Measurements from ENCODE around the gene PRKAA1.
A peak's percentile ranks its signal among the peaks of the same experiment; 100 is the strongest.

PRKAA1 gene

DNA sequence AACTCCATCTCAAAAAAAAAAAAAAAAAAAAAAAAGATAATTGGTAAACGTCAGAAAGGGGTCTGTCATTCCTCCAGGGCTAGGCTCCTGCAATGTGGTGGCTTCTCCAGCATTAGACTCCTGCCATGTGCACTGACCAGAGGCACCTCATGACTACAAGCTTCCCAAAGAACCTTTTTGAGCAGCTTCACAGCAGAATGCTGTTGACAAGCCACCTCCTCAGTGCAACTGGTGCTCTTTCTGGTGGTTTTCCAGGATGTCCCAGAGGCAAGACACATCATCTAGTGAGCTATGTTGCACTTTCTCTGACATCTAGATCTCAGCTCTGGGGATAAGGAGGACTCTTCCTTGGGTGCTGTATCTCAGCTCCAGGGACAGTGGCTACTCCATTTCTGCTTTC is 25.3 kb upstream of the PRKAA1 start (continued):
- TF ChIP-seq, protein P1, sequence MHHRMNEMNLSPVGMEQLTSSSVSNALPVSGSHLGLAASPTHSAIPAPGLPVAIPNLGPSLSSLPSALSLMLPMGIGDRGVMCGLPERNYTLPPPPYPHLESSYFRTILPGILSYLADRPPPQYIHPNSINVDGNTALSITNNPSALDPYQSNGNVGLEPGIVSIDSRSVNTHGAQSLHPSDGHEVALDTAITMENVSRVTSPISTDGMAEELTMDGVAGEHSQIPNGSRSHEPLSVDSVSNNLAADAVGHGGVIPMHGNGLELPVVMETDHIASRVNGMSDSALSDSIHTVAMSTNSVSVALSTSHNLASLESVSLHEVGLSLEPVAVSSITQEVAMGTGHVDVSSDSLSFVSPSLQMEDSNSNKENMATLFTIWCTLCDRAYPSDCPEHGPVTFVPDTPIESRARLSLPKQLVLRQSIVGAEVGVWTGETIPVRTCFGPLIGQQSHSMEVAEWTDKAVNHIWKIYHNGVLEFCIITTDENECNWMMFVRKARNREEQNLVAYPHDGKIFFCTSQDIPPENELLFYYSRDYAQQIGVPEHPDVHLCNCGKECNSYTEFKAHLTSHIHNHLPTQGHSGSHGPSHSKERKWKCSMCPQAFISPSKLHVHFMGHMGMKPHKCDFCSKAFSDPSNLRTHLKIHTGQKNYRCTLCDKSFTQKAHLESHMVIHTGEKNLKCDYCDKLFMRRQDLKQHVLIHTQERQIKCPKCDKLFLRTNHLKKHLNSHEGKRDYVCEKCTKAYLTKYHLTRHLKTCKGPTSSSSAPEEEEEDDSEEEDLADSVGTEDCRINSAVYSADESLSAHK (tag by site-specific recombination; IDR thresholded peaks at IDR 0.05): no peak
- TF ChIP-seq SCRT2 (tag by site-specific recombination; IDR thresholded peaks at IDR 0.05) (peak; percentile 89), YY2 (tag by site-specific recombination; IDR thresholded peaks at IDR 0.05) (no peak)

DNA sequence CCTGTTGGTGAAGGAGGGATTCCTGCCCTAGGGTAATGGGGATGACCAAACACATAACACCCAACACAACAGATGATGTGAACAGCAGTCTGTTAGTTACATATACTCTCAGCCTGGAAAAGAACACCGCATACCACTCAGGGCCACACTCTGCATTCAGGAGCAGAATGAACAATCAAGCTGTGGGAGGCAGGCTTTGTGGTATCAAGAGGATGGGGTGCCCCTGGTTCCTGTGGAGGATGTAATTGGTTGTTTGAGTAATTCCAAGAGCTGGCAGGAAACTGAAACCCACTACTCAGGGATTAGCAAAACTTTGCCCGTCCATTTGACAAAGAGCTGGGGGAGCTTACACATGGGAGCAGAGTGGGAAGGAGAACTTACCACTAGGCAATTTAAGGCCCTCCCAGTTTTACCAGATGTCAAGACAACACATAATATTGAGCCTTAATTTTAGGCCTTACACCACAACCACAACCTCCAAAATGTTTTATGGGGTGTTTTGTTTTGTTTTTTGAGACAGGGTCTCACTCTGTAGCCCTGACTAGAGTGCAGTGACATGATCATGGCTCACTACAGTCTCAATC is 15.6 kb upstream of the PRKAA1 start:
- POLR2A ChIA-PET: no interaction called here
- H3K4me3 ChIP-seq (ENCODE audit: low read depth, low read length): no peak overlapping the region
- CTCF ChIA-PET: interaction anchor here (0.5 to 0.6 kb wide), 2 partner anchors 28 to 39 kb away, joined by 3 to 4 read pairs; partner anchors contain the start of gene CARD6
- H3K9me3 ChIP-seq (ENCODE audit: control insufficient read depth, insufficient read depth, low read depth, low read length): no peaks in the 10 kb centered on the region
- H3K4me1 ChIP-seq (ENCODE audit: control insufficient read depth, insufficient read depth, low read length): no peaks in the 10 kb centered on the region; the same call in 1 of the 2 replicates
- H3K27ac ChIP-seq (ENCODE audit: extremely low read depth, low read depth, low read length): no peak overlapping the region
- TF ChIP-seq ZNF510 (tag by site-specific recombination; IDR thresholded peaks at IDR 0.05; ENCODE audit: insufficient replicate concordance) (no peak), PBX3 (CRISPR knock-in tag; IDR thresholded peaks at IDR 0.05) (no peak), ZNF513 (tag by site-specific recombination; IDR thresholded peaks at IDR 0.05) (no peak), ZNF48 (tag by site-specific recombination; IDR thresholded peaks at IDR 0.05) (no peak), FEZF1 (tag by site-specific recombination; IDR thresholded peaks at IDR 0.05) (peak; percentile 32; the same call in 1 of the 2 replicates), ZIC2 (tag by site-specific recombination; IDR thresholded peaks at IDR 0.05) (peak; percentile 59; the same call in 1 of the 2 replicates), ZNF449 (tag by site-specific recombination; IDR thresholded peaks at IDR 0.05) (no peak)
- TF ChIP-seq, protein P2, sequence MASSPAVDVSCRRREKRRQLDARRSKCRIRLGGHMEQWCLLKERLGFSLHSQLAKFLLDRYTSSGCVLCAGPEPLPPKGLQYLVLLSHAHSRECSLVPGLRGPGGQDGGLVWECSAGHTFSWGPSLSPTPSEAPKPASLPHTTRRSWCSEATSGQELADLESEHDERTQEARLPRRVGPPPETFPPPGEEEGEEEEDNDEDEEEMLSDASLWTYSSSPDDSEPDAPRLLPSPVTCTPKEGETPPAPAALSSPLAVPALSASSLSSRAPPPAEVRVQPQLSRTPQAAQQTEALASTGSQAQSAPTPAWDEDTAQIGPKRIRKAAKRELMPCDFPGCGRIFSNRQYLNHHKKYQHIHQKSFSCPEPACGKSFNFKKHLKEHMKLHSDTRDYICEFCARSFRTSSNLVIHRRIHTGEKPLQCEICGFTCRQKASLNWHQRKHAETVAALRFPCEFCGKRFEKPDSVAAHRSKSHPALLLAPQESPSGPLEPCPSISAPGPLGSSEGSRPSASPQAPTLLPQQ (tag by site-specific recombination; IDR thresholded peaks at IDR 0.05): no peak
- TF ChIP-seq, protein P3, sequence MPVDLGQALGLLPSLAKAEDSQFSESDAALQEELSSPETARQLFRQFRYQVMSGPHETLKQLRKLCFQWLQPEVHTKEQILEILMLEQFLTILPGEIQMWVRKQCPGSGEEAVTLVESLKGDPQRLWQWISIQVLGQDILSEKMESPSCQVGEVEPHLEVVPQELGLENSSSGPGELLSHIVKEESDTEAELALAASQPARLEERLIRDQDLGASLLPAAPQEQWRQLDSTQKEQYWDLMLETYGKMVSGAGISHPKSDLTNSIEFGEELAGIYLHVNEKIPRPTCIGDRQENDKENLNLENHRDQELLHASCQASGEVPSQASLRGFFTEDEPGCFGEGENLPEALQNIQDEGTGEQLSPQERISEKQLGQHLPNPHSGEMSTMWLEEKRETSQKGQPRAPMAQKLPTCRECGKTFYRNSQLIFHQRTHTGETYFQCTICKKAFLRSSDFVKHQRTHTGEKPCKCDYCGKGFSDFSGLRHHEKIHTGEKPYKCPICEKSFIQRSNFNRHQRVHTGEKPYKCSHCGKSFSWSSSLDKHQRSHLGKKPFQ (tag by site-specific recombination; IDR thresholded peaks at IDR 0.05): no peak
- TF ChIP-seq, protein P4, sequence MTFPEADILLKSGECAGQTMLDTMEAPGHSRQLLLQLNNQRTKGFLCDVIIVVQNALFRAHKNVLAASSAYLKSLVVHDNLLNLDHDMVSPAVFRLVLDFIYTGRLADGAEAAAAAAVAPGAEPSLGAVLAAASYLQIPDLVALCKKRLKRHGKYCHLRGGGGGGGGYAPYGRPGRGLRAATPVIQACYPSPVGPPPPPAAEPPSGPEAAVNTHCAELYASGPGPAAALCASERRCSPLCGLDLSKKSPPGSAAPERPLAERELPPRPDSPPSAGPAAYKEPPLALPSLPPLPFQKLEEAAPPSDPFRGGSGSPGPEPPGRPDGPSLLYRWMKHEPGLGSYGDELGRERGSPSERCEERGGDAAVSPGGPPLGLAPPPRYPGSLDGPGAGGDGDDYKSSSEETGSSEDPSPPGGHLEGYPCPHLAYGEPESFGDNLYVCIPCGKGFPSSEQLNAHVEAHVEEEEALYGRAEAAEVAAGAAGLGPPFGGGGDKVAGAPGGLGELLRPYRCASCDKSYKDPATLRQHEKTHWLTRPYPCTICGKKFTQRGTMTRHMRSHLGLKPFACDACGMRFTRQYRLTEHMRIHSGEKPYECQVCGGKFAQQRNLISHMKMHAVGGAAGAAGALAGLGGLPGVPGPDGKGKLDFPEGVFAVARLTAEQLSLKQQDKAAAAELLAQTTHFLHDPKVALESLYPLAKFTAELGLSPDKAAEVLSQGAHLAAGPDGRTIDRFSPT (tag by site-specific recombination; IDR thresholded peaks at IDR 0.05): no peak
- H3K36me3 ChIP-seq (ENCODE audit: control insufficient read depth in 2 of 2, insufficient read depth in 1 of 2, low read length in 2 of 2): no peaks in the 10 kb centered on the region

Data from HEK293 (cell line).